ENCODE data around the gene SUSD1.

DNA sequence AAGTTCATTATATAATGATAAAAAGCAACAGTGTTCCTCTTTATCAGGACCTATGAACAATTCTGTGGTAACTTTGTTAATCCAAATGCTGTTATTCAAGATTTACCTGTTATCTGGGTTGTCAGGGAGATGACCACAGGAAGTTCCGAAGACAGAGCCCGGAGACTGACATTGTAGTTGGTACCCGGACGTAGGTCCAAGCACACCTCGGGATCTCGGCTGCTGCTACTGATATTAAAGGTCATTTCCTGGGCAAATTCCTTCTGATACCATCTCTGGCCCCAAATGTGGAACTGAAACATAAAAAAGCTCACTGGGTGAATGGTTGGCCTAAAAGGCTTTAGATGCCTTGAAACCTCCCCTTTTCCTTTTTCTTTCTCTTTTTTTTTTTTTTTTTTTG lies 96.7 kb downstream of the SUSD1 start:
- TF ChIP-seq, protein P1, sequence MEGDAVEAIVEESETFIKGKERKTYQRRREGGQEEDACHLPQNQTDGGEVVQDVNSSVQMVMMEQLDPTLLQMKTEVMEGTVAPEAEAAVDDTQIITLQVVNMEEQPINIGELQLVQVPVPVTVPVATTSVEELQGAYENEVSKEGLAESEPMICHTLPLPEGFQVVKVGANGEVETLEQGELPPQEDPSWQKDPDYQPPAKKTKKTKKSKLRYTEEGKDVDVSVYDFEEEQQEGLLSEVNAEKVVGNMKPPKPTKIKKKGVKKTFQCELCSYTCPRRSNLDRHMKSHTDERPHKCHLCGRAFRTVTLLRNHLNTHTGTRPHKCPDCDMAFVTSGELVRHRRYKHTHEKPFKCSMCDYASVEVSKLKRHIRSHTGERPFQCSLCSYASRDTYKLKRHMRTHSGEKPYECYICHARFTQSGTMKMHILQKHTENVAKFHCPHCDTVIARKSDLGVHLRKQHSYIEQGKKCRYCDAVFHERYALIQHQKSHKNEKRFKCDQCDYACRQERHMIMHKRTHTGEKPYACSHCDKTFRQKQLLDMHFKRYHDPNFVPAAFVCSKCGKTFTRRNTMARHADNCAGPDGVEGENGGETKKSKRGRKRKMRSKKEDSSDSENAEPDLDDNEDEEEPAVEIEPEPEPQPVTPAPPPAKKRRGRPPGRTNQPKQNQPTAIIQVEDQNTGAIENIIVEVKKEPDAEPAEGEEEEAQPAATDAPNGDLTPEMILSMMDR (IDR thresholded peaks at IDR 0.05; ENCODE audit: poor library complexity, severe bottlenecking): no peak
- TF ChIP-seq REST (IDR thresholded peaks at IDR 0.05; ENCODE audit: borderline replicate concordance) (no peak), TAF1 (IDR thresholded peaks at IDR 0.05; ENCODE audit: low read depth) (no peak), POLR2AphosphoS5 (IDR thresholded peaks at IDR 0.05) (no peak), EP300 (conservative IDR thresholded peaks at IDR 0.05; ENCODE audit: poor library complexity, severe bottlenecking) (no peak), MXI1 (conservative IDR thresholded peaks at IDR 0.05; ENCODE audit: poor library complexity, severe bottlenecking) (no peak), EZH2 (IDR thresholded peaks at IDR 0.05; ENCODE audit: borderline replicate concordance, insufficient read depth, low read length, poor library complexity, severe bottlenecking) (no peak), SMC3 (conservative IDR thresholded peaks at IDR 0.05; ENCODE audit: poor library complexity) (no peak)

All from neural cell (in vitro differentiated cells).